ENCODE data around the gene TMCC2.

Gene TMCC2

GRCh38 chr1:205237526-205238484, 10.1 kb downstream of the TMCC2 start:
- peak; percentile 71 for DNase-seq (ENCODE audit: low spot score)
- H3K4me3 Mint-ChIP-seq, result no peak overlapping the region
- no peaks in the 10 kb centered on the region for H3K36me3 Mint-ChIP-seq (ENCODE audit: low read depth)
- peaks cover 14% of the 10 kb centered on the region for H3K4me1 Mint-ChIP-seq (ENCODE audit: low read depth)
- no peaks in the 10 kb centered on the region for H3K9me3 Mint-ChIP-seq
- H3K27ac Mint-ChIP-seq, result no peak overlapping the region
- peaks cover 2% of the 10 kb centered on the region for H3K27me3 Mint-ChIP-seq (ENCODE audit: low read depth)

- Mint-ChIP-seq H3K4me3 (no peak overlapping the region), H3K27me3 (ENCODE audit: low read depth) (peaks cover 2% of the 10 kb centered on the region), H3K36me3 (ENCODE audit: low read depth) (no peaks in the 10 kb centered on the region), H3K9me3 (no peaks in the 10 kb centered on the region), H3K27ac (no peak overlapping the region), H3K4me1 (ENCODE audit: low read depth) (peaks cover 9% of the 10 kb centered on the region)
- DNase-seq (ENCODE audit: low spot score), result no peak
Measured at GRCh38 chr1:205239078-205239477, 11.3 kb downstream of the TMCC2 start.

- Mint-ChIP-seq H3K4me3 (no peak overlapping the region), H3K27me3 (ENCODE audit: low read depth) (peaks cover 2% of the 10 kb centered on the region), H3K4me1 (ENCODE audit: low read depth) (peaks cover 9% of the 10 kb centered on the region), H3K9me3 (no peaks in the 10 kb centered on the region), H3K36me3 (ENCODE audit: low read depth) (no peaks in the 10 kb centered on the region), H3K27ac (no peak overlapping the region)
- no peak for DNase-seq (ENCODE audit: low spot score)
Measured at GRCh38 chr1:205240118-205240517, 12.4 kb downstream of the TMCC2 start.

GRCh38 chr1:205240569-205240968, 12.8 kb downstream of the TMCC2 start:
- peaks cover 2% of the 10 kb centered on the region for H3K27me3 Mint-ChIP-seq (ENCODE audit: low read depth)
- no peak overlapping the region for H3K27ac Mint-ChIP-seq
- DNase-seq (ENCODE audit: low spot score), result no peak
- no peak overlapping the region for H3K4me3 Mint-ChIP-seq
- H3K4me1 Mint-ChIP-seq (ENCODE audit: low read depth), result peaks cover 9% of the 10 kb centered on the region
- H3K9me3 Mint-ChIP-seq, result no peaks in the 10 kb centered on the region
- no peaks in the 10 kb centered on the region for H3K36me3 Mint-ChIP-seq (ENCODE audit: low read depth)

- DNase-seq (ENCODE audit: low spot score), result no peak
- Mint-ChIP-seq H3K4me3 (no peak overlapping the region), H3K27ac (no peak overlapping the region), H3K36me3 (ENCODE audit: low read depth) (no peaks in the 10 kb centered on the region), H3K27me3 (ENCODE audit: low read depth) (peaks cover 2% of the 10 kb centered on the region), H3K4me1 (ENCODE audit: low read depth) (peaks cover 14% of the 10 kb centered on the region), H3K9me3 (no peaks in the 10 kb centered on the region)
Measured at GRCh38 chr1:205241366-205242030, 13.8 kb downstream of the TMCC2 start.

GRCh38 chr1:205243350-205244191, 15.8 kb downstream of the TMCC2 start:
- Mint-ChIP-seq H3K9me3 (no peaks in the 10 kb centered on the region), H3K27ac (no peak overlapping the region)

GRCh38 chr1:205244384-205244783, 16.6 kb downstream of the TMCC2 start:
- H3K36me3 Mint-ChIP-seq (ENCODE audit: low read depth), result no peaks in the 10 kb centered on the region
- H3K9me3 Mint-ChIP-seq, result no peaks in the 10 kb centered on the region
- H3K27me3 Mint-ChIP-seq (ENCODE audit: low read depth), result no peaks in the 10 kb centered on the region
- no peak for DNase-seq (ENCODE audit: low spot score)
- H3K4me1 Mint-ChIP-seq (ENCODE audit: low read depth), result peaks cover 10% of the 10 kb centered on the region
- no peak overlapping the region for H3K4me3 Mint-ChIP-seq
- no peak overlapping the region for H3K27ac Mint-ChIP-seq

More at GRCh38 chr1:205243350-205244191, 15.8 kb downstream of the TMCC2 start:
- Mint-ChIP-seq H3K27me3 (ENCODE audit: low read depth) (no peaks in the 10 kb centered on the region), H3K4me1 (ENCODE audit: low read depth) (peaks cover 10% of the 10 kb centered on the region), H3K4me3 (no peak overlapping the region), H3K36me3 (ENCODE audit: low read depth) (no peaks in the 10 kb centered on the region)
- no peak for DNase-seq (ENCODE audit: low spot score)

GRCh38 chr1:205245096-205245495, 17.4 kb downstream of the TMCC2 start:
- no peaks in the 10 kb centered on the region for H3K27me3 Mint-ChIP-seq (ENCODE audit: low read depth)

GRCh38 chr1:205246351-205247119, 18.8 kb downstream of the TMCC2 start:
- DNase-seq (ENCODE audit: low spot score), result no peak
- H3K9me3 Mint-ChIP-seq, result no peaks in the 10 kb centered on the region
- no peaks in the 10 kb centered on the region for H3K27me3 Mint-ChIP-seq (ENCODE audit: low read depth)
- no peak overlapping the region for H3K4me3 Mint-ChIP-seq
- H3K27ac Mint-ChIP-seq, result no peak overlapping the region
- H3K36me3 Mint-ChIP-seq (ENCODE audit: low read depth), result no peaks in the 10 kb centered on the region
- peaks cover 10% of the 10 kb centered on the region for H3K4me1 Mint-ChIP-seq (ENCODE audit: low read depth)

More at GRCh38 chr1:205245096-205245495, 17.4 kb downstream of the TMCC2 start:
- Mint-ChIP-seq H3K9me3 (no peaks in the 10 kb centered on the region), H3K4me1 (ENCODE audit: low read depth) (peaks cover 10% of the 10 kb centered on the region), H3K36me3 (ENCODE audit: low read depth) (no peaks in the 10 kb centered on the region), H3K4me3 (no peak overlapping the region), H3K27ac (no peak overlapping the region)
- no peak for DNase-seq (ENCODE audit: low spot score)

- Mint-ChIP-seq H3K4me3 (no peak overlapping the region), H3K27ac (no peak overlapping the region), H3K27me3 (ENCODE audit: low read depth) (no peaks in the 10 kb centered on the region), H3K9me3 (no peaks in the 10 kb centered on the region), H3K4me1 (ENCODE audit: low read depth) (peaks cover 10% of the 10 kb centered on the region), H3K36me3 (ENCODE audit: low read depth) (no peaks in the 10 kb centered on the region)
- no peak for DNase-seq (ENCODE audit: low spot score)
Measured at GRCh38 chr1:205247130-205247921, 19.6 kb downstream of the TMCC2 start.

- Mint-ChIP-seq H3K27me3 (ENCODE audit: low read depth) (no peaks in the 10 kb centered on the region), H3K4me3 (no peak overlapping the region), H3K9me3 (no peaks in the 10 kb centered on the region), H3K36me3 (ENCODE audit: low read depth) (no peaks in the 10 kb centered on the region), H3K4me1 (ENCODE audit: low read depth) (peaks cover 10% of the 10 kb centered on the region), H3K27ac (no peak overlapping the region)
- DNase-seq (ENCODE audit: low spot score), result no peak
Measured at GRCh38 chr1:205248793-205249601, 21.3 kb downstream of the TMCC2 start.

GRCh38 chr1:205249651-205250050, 21.9 kb downstream of the TMCC2 start:
- Mint-ChIP-seq H3K4me1 (ENCODE audit: low read depth) (peaks cover 10% of the 10 kb centered on the region), H3K36me3 (ENCODE audit: low read depth) (no peaks in the 10 kb centered on the region), H3K4me3 (no peak overlapping the region), H3K27ac (no peak overlapping the region), H3K27me3 (ENCODE audit: low read depth) (no peaks in the 10 kb centered on the region), H3K9me3 (no peaks in the 10 kb centered on the region)
- no peak for DNase-seq (ENCODE audit: low spot score)
